22Rv1 (cell line): ENCODE data around the gene IL1RL1.

Experiments used
- ZFX ChIP-seq: fragments of 450-650 bp; IDR thresholded peaks from 2 replicates; pipeline ENCODE4 v1.6.1; 2017; ENCODE audit warnings: antibody characterized with exemption, borderline replicate concordance
- TF ChIP-seq, protein P1 (sequence below): fragments of 450-650 bp; IDR thresholded peaks from 2 replicates; pipeline ENCODE4 v1.5.1; 2017; ENCODE audit warnings: mild to moderate bottlenecking

DNA sequence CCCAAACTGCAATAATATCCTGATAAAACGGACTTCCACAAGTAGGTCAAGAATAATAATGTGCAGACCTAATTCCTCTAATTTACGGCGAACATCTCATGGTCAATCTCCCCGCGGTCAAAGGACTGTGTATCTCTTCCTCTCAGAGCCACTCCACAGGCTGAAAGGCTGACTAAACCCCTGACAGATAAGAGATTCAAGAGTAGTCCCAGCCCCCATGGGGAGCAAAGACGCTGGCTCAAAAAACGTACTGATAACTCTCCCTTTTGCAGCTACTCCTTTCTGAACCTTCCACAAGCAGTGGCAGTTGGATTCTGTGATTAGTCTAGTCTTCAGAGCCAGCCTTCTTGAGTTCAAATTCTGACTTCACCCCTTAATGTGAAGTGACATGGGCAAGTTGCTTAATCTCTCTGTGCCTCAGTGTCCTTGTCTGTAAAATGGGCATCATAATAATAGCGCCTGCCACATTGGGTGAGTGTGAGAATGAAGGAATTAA is 24.6 kb downstream of the IL1RL1 start:
- TF ChIP-seq, protein P1, sequence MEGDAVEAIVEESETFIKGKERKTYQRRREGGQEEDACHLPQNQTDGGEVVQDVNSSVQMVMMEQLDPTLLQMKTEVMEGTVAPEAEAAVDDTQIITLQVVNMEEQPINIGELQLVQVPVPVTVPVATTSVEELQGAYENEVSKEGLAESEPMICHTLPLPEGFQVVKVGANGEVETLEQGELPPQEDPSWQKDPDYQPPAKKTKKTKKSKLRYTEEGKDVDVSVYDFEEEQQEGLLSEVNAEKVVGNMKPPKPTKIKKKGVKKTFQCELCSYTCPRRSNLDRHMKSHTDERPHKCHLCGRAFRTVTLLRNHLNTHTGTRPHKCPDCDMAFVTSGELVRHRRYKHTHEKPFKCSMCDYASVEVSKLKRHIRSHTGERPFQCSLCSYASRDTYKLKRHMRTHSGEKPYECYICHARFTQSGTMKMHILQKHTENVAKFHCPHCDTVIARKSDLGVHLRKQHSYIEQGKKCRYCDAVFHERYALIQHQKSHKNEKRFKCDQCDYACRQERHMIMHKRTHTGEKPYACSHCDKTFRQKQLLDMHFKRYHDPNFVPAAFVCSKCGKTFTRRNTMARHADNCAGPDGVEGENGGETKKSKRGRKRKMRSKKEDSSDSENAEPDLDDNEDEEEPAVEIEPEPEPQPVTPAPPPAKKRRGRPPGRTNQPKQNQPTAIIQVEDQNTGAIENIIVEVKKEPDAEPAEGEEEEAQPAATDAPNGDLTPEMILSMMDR, result no peak
- TF ChIP-seq ZFX, result no peak
